Measurements from ENCODE around the gene ATXN10.

ATXN10 gene

DNA sequence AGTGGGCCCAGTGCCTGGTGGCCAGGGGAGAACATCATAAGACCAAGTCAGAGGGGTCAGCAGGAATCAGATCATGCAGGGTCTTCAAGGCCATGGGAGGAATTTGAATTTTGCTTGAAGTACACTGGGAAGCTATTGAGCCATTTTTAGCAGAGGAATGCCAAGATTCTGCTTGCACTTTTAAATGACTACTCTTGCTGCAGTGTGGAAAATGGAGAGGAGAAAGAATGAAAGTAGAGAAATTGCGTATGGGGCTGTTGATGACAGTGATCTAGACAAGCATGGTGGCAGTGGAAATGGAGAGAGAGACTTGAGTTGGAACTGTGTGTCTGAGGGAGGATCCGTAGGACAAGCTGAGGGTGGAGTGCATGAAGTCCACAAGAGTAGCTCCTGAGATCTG, 177.3 kb downstream of the ATXN10 start:
- no peak overlapping the region for H3K27ac ChIP-seq
- TF ChIP-seq, protein P1, sequence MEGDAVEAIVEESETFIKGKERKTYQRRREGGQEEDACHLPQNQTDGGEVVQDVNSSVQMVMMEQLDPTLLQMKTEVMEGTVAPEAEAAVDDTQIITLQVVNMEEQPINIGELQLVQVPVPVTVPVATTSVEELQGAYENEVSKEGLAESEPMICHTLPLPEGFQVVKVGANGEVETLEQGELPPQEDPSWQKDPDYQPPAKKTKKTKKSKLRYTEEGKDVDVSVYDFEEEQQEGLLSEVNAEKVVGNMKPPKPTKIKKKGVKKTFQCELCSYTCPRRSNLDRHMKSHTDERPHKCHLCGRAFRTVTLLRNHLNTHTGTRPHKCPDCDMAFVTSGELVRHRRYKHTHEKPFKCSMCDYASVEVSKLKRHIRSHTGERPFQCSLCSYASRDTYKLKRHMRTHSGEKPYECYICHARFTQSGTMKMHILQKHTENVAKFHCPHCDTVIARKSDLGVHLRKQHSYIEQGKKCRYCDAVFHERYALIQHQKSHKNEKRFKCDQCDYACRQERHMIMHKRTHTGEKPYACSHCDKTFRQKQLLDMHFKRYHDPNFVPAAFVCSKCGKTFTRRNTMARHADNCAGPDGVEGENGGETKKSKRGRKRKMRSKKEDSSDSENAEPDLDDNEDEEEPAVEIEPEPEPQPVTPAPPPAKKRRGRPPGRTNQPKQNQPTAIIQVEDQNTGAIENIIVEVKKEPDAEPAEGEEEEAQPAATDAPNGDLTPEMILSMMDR (IDR thresholded peaks at IDR 0.05): no peak
- H3K4me3 ChIP-seq: no peak overlapping the region
- DNase-seq (ENCODE audit: low spot score): no peak

GRCh38 chr22:45852826-45853225, 181.2 kb downstream of the ATXN10 start:
- TF ChIP-seq, protein P1 (IDR thresholded peaks at IDR 0.05): no peak
- no peak for DNase-seq (ENCODE audit: low spot score)

DNA sequence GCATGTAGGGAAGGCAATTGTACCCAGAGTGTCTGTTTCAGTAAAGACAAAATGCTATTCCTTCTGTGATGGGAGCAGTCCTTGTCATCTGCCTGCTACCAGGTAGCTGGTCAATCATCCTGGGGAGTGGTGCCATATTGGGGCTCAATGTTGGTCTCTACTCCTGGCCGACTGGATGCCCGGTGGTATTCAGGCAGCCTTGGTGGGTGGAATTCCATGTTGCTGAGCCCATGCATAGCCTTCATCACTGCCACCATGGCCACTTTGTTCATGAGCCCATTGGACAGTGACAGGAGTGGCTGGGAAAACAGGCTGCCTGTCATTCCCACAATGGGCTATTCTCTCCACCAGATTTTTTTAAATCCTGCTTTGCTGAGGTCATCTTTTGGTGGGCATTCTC, 184.3 kb downstream of the ATXN10 start:
- Histone ChIP-seq H3K4me3 (no peak overlapping the region), H3K27ac (no peak overlapping the region)
- no peak for DNase-seq (ENCODE audit: low spot score)
- TF ChIP-seq, protein P1 (IDR thresholded peaks at IDR 0.05): no peak

More at GRCh38 chr22:45852826-45853225, 181.2 kb downstream of the ATXN10 start:
- Histone ChIP-seq H3K4me3 (no peak overlapping the region), H3K27ac (no peak overlapping the region)

GRCh38 chr22:45857519-45857918, 185.9 kb downstream of the ATXN10 start:
- no peak for DNase-seq (ENCODE audit: low spot score)

GRCh38 chr22:45859231-45860161, 187.9 kb downstream of the ATXN10 start:
- no peak overlapping the region for H3K4me3 ChIP-seq
- TF ChIP-seq, protein P1 (IDR thresholded peaks at IDR 0.05): no peak
- no peak overlapping the region for H3K27ac ChIP-seq
- DNase-seq (ENCODE audit: low spot score): no peak

More at GRCh38 chr22:45857519-45857918, 185.9 kb downstream of the ATXN10 start:
- no peak overlapping the region for H3K4me3 ChIP-seq
- TF ChIP-seq, protein P1 (IDR thresholded peaks at IDR 0.05): no peak
- no peak overlapping the region for H3K27ac ChIP-seq

DNA sequence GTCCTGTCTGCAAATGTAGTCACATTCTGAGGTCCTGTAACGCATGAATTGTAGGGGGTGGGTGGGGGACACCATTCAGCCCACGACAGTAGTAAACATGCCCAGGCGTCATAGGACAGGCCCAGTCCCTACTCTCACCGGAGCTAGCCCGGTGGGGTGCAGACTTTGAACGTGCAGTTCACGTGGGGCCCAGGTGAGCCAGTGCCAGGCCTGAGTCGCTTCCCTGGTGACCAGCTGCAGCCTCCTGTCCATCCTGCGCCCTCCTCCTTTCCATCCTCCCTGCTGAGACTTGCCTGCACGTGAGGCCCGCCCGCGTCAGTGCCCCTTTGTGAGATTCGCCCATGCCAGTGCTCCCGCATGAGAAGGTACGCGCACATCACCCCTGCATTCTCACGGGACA, 188.6 kb downstream of the ATXN10 start:
- TF ChIP-seq, protein P1 (IDR thresholded peaks at IDR 0.05): no peak
- Histone ChIP-seq H3K27ac (no peak overlapping the region), H3K4me3 (no peak overlapping the region)
- no peak for DNase-seq (ENCODE audit: low spot score)

- no peak overlapping the region for H3K4me3 ChIP-seq
- TF ChIP-seq, protein P1 (IDR thresholded peaks at IDR 0.05): no peak
- DNase-seq (ENCODE audit: low spot score): no peak
- H3K27ac ChIP-seq: no peak overlapping the region
Observed at GRCh38 chr22:45861259-45861658, 189.6 kb downstream of the ATXN10 start.
